ENCODE measurements around the gene ACACB.
"Not testable (repeated sequence)": the region's sequence is repeated elsewhere in the genome, so short reads cannot be mapped to it uniquely, and the experiment has no call there.

Gene ACACB

GRCh38 chr12:109147954-109148353 lies 31.6 kb downstream of the ACACB start:
- DNase-seq = no peak

GRCh38 chr12:109150124-109150640 lies 33.8 kb downstream of the ACACB start:
- DNase-seq = no peak

- no peak for DNase-seq
Observed at GRCh38 chr12:109151457-109151856, 35.1 kb downstream of the ACACB start.

- no peak for DNase-seq
Observed at GRCh38 chr12:109153821-109154441, 37.5 kb downstream of the ACACB start.

- peak; percentile 86 for DNase-seq
Observed at GRCh38 chr12:109154451-109155438, 38.4 kb downstream of the ACACB start.

- DNase-seq = no peak
Observed at GRCh38 chr12:109156036-109156435, 39.6 kb downstream of the ACACB start.

- no peak for DNase-seq
Observed at GRCh38 chr12:109156586-109156985, 40.2 kb downstream of the ACACB start.

GRCh38 chr12:109157986-109158385 lies 41.6 kb downstream of the ACACB start:
- no peak for DNase-seq

GRCh38 chr12:109160433-109160832 lies 44.0 kb downstream of the ACACB start:
- no peak for DNase-seq

GRCh38 chr12:109160873-109161272 lies 44.5 kb downstream of the ACACB start:
- DNase-seq = no peak

- no peak for DNase-seq
Observed at GRCh38 chr12:109162551-109162950, 46.2 kb downstream of the ACACB start.

- no peak for DNase-seq
Observed at GRCh38 chr12:109163167-109163566, 46.8 kb downstream of the ACACB start.

- DNase-seq = no peak
Observed at GRCh38 chr12:109165599-109165998, 49.2 kb downstream of the ACACB start.

- no peak for DNase-seq
Observed at GRCh38 chr12:109166371-109166770, 50.0 kb downstream of the ACACB start.

- DNase-seq = no peak
Observed at GRCh38 chr12:109167781-109168180, 51.4 kb downstream of the ACACB start.

- no peak for DNase-seq
Observed at GRCh38 chr12:109169262-109169661, 52.9 kb downstream of the ACACB start.

- DNase-seq = no peak
Observed at GRCh38 chr12:109169686-109170085, 53.3 kb downstream of the ACACB start.

GRCh38 chr12:109170324-109170723 lies 53.9 kb downstream of the ACACB start:
- DNase-seq = no peak

- not testable (repeated sequence) for DNase-seq
Observed at GRCh38 chr12:109172787-109173186, 56.4 kb downstream of the ACACB start.

- DNase-seq = no peak
Observed at GRCh38 chr12:109173443-109174240, 57.3 kb downstream of the ACACB start.

GRCh38 chr12:109174468-109174867 lies 58.1 kb downstream of the ACACB start:
- DNase-seq = no peak

GRCh38 chr12:109178532-109178931 lies 62.1 kb downstream of the ACACB start:
- no peak for DNase-seq

- no peak for DNase-seq
Observed at GRCh38 chr12:109179927-109180326, 63.5 kb downstream of the ACACB start.
